HL-60 (cell line): Measurements from ENCODE around the gene CNTN5.

Experiments used
- POLR2AphosphoS5 ChIP-seq: IDR thresholded peaks from 2 replicates; pipeline ENCODE4 v1.6.1; 2012; ENCODE audit warnings: low read depth
- SPI1 ChIP-seq: IDR thresholded peaks from 2 replicates; pipeline ENCODE4 v1.6.1; 2012; ENCODE audit warnings: low read depth, mild to moderate bottlenecking, borderline replicate concordance
- TF ChIP-seq, protein P1 (sequence below): IDR thresholded peaks from one replicate; pipeline ENCODE4 v1.5.1; 2011; ENCODE audit warnings: low read length, control low read depth, inconsistent platforms; ENCODE audit not compliant: insufficient read depth
- TF ChIP-seq, protein P2 (sequence below): IDR thresholded peaks from 2 replicates; pipeline ENCODE4 v1.6.1; 2012; ENCODE audit warnings: low read depth; ENCODE audit not compliant: insufficient replicate concordance

DNA sequence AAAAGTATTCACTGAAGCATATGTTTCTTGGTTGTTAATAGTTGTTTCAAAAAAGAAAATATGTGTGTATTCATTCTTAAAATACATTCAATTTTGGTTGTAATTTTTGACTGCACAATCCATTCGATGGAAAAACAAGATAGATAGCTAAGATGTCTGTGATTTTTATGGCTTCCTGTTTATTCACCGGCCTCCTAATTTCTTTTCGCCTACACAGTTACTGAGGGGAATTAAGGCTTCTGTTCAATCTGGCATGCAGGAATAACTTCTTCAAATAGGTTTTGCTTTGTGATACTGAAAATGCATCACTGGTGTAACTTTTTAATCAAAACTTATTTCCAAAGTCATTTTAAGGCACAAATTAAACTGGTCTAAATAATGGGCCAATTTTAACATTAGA is 1375.5 kb downstream of the CNTN5 start:
- TF ChIP-seq, protein P1, sequence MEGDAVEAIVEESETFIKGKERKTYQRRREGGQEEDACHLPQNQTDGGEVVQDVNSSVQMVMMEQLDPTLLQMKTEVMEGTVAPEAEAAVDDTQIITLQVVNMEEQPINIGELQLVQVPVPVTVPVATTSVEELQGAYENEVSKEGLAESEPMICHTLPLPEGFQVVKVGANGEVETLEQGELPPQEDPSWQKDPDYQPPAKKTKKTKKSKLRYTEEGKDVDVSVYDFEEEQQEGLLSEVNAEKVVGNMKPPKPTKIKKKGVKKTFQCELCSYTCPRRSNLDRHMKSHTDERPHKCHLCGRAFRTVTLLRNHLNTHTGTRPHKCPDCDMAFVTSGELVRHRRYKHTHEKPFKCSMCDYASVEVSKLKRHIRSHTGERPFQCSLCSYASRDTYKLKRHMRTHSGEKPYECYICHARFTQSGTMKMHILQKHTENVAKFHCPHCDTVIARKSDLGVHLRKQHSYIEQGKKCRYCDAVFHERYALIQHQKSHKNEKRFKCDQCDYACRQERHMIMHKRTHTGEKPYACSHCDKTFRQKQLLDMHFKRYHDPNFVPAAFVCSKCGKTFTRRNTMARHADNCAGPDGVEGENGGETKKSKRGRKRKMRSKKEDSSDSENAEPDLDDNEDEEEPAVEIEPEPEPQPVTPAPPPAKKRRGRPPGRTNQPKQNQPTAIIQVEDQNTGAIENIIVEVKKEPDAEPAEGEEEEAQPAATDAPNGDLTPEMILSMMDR, result no peak
- TF ChIP-seq SPI1 (no peak), POLR2AphosphoS5 (no peak)
- TF ChIP-seq, protein P2, sequence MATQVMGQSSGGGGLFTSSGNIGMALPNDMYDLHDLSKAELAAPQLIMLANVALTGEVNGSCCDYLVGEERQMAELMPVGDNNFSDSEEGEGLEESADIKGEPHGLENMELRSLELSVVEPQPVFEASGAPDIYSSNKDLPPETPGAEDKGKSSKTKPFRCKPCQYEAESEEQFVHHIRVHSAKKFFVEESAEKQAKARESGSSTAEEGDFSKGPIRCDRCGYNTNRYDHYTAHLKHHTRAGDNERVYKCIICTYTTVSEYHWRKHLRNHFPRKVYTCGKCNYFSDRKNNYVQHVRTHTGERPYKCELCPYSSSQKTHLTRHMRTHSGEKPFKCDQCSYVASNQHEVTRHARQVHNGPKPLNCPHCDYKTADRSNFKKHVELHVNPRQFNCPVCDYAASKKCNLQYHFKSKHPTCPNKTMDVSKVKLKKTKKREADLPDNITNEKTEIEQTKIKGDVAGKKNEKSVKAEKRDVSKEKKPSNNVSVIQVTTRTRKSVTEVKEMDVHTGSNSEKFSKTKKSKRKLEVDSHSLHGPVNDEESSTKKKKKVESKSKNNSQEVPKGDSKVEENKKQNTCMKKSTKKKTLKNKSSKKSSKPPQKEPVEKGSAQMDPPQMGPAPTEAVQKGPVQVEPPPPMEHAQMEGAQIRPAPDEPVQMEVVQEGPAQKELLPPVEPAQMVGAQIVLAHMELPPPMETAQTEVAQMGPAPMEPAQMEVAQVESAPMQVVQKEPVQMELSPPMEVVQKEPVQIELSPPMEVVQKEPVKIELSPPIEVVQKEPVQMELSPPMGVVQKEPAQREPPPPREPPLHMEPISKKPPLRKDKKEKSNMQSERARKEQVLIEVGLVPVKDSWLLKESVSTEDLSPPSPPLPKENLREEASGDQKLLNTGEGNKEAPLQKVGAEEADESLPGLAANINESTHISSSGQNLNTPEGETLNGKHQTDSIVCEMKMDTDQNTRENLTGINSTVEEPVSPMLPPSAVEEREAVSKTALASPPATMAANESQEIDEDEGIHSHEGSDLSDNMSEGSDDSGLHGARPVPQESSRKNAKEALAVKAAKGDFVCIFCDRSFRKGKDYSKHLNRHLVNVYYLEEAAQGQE, result no peak
